Natural killer cell treated with Interleukin-12 subunit alpha and Interleukin-12 subunit beta and Interleukin-15 and Interleukin-18, amount 100 ng/mL, for 72 hours (primary cell): ENCODE data around the gene SRCIN1. TPM values are rescaled to one million over a fixed set of nuclear protein-coding genes. Genes with fewer than 3 reads are reported as not detected.
A peak's percentile ranks its signal among the peaks of the same experiment; 100 is the strongest.

Experiments
- ATAC-seq, 2 donors: fragments of 150-1000 bp; cut with Tn5 transposase in 1 of 2; sonication (Bioruptor Pico), chemical (Tn5 transposase) in 1 of 2; 2 replicates each; pipeline ENCODE4 v1.10.0; 2021
- DNase-seq: peaks from one replicate; pipeline ENCODE4 v3.0.0; 2022; ENCODE audit warnings: low spot score
- H3K27ac Mint-ChIP-seq, 2 donors: 1 replicate in 1 of 2; 2 replicates in 1 of 2; pipeline ENCODE4 v1.8.0; 2022; ENCODE audit warnings: mixed read lengths in 2 of 2, mild to moderate bottlenecking in 1 of 2, moderate library complexity in 1 of 2
- H3K27me3 Mint-ChIP-seq, 2 donors: 1 replicate in 1 of 2; 2 replicates in 1 of 2; pipeline ENCODE4 v1.8.0; 2022; ENCODE audit warnings: mixed read lengths in 2 of 2
- H3K36me3 Mint-ChIP-seq: one replicate; pipeline ENCODE4 v1.8.0; 2022; ENCODE audit warnings: mixed read lengths
- H3K4me1 Mint-ChIP-seq, 2 donors: 1 replicate in 1 of 2; 2 replicates in 1 of 2; pipeline ENCODE4 v1.8.0; 2022; ENCODE audit warnings: low read depth in 2 of 2, mixed read lengths in 2 of 2, mild to moderate bottlenecking in 1 of 2
- H3K4me3 Mint-ChIP-seq: one replicate; pipeline ENCODE4 v1.8.0; 2022; ENCODE audit warnings: mixed read lengths
- H3K9me3 Mint-ChIP-seq: 2 replicates; pipeline ENCODE4 v1.8.0; 2022; ENCODE audit warnings: mixed read lengths
- total RNA-seq, 2 donors: library from RNA; stranded (reverse); gene quantifications; one replicate each; pipeline ENCODE4 v1.2.3, GENCODE V29; 2022

The SRCIN1 gene
- total RNA-seq, 2 donors from 2014 or later = 0.05 to 0.28 TPM

DNA sequence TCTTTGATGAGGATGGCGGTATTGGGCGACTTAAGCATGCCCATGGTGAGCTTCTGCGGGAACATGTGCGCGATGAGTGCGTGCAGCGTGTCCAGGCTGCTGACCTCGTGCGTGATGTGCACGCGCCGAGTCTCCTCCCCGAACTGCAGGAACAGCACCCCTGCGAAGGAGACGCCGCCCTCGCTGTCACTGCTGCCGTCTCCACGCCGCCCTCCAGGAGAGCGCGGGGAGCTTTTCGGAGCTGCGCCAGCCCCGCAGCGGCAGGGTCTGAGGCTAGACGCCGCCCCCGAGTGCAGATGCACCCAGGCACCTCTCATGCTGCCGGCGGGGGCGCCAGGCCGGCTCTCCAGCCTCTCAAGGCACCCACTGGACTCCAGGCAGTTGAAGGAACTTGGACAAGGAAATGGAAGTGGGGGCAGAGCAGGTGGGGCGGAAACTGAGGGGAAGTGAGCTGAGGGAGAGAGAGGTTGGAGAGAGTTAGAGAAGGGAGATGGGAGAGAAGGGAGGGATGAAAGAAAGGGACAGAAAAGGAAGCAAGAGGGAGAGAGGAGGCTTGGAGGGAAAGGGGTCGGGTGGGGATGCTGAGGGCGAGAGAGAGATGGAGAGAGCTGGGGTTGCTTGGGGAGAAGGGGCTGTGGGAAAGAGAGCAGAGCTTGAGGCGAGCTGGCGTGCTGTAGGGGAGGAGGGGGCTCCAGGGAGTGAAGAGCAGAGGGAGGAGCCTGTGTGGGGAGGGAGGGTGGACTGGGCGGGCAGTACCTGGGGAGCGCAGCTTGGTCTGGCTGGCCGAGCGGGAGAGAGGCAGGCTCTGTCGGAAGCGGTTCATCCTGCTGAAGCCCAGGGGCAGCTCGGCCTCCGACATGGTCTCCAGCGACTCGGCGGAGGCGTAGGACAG is 42.1 kb downstream of the SRCIN1 start:
- Mint-ChIP-seq H3K9me3 (no peaks in the 10 kb centered on the region), H3K27me3 (peaks cover 59 to 72% of the 10 kb centered on the region in 2 donors), H3K27ac (no peak overlapping the region), H3K4me3 (no peak overlapping the region), H3K36me3 (no peaks in the 10 kb centered on the region), H3K4me1 (peaks cover 19 to 25% of the 10 kb centered on the region in 2 donors)
- ATAC-seq (no peak), DNase-seq (no peak)

- H3K4me1 Mint-ChIP-seq = peaks cover 24 to 30% of the 10 kb centered on the region in 2 donors
- no peaks in the 10 kb centered on the region for H3K9me3 Mint-ChIP-seq
- no peak overlapping the region for H3K4me3 Mint-ChIP-seq
- H3K27ac Mint-ChIP-seq = no peak overlapping the region
- no peaks in the 10 kb centered on the region for H3K36me3 Mint-ChIP-seq
- peaks cover 53 to 65% of the 10 kb centered on the region in 2 donors for H3K27me3 Mint-ChIP-seq
- no peak for ATAC-seq
- no peak for DNase-seq
These were observed 42.8 kb downstream of the SRCIN1 start for GRCh38 chr17:38562903-38563302.

DNA sequence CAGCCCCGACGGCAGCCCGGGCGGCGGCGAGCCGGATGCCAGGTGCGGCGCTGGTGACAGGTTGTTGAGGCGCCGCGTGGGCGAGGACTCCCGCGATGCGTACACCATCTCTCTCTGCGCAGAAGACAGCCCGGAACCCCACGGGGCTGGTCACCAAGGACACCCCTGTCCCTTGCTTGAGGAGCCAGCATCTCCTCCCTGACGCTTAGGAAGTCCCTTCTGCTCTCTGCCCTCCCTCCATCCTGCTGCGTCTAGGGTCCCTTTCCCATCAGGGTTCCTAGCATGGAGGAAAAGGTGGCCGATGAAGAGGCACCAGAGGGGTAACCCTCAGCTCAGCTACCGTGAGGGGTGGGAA is 43.6 kb downstream of the SRCIN1 start:
- DNase-seq (no peak), ATAC-seq (no peak)
- Mint-ChIP-seq H3K4me1 (peaks cover 24 to 33% of the 10 kb centered on the region in 2 donors), H3K36me3 (no peaks in the 10 kb centered on the region), H3K4me3 (no peak overlapping the region), H3K27me3 (peaks cover 48 to 60% of the 10 kb centered on the region in 2 donors), H3K27ac (no peak overlapping the region), H3K9me3 (no peaks in the 10 kb centered on the region)

DNA sequence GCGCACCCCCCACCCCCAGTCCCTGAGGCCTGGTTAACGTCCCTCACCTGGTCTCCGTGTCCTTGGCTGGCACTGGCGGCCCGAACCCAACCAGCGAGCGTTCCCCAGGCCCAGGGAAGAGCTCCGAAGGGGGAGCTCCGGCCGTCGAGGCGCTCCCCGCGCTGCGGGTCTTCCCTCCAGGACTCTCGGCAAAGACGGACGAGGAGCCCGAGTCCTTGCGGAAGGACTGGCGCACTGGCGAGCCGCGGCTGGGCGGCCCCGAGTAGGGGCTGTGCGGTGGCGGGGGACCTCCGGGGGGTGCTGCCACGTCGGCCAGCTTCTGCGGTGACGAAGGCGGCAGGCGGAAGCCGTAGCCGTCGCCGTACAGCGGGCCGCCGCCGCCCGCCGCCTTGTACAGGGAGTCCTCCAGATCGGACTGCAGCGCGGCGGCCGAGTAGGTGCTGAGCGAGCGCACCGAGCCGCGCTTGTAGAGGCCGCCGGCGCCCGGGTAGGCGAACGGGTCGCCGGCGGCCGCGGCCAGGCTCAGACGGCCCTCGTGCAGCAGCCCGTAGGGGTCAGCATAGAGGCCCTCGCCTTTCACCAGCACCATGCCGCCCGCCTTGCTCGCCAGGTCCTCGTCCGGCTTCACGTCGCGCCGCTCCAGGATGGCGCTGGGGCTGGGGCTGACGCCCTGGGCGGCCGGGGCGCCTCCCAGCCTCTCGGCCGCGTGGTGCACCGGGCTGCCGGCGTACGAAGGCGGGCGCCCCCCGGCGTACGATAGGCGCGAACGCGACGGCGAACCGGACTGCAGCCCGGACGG is 44.1 kb downstream of the SRCIN1 start:
- no peak for ATAC-seq
- peaks cover 19 to 33% of the 10 kb centered on the region in 2 donors for H3K4me1 Mint-ChIP-seq
- peaks cover 42 to 54% of the 10 kb centered on the region in 2 donors for H3K27me3 Mint-ChIP-seq
- no peak for DNase-seq
- no peaks in the 10 kb centered on the region for H3K9me3 Mint-ChIP-seq
- H3K27ac Mint-ChIP-seq = no peak overlapping the region
- no peaks in the 10 kb centered on the region for H3K36me3 Mint-ChIP-seq
- no peak overlapping the region for H3K4me3 Mint-ChIP-seq

DNA sequence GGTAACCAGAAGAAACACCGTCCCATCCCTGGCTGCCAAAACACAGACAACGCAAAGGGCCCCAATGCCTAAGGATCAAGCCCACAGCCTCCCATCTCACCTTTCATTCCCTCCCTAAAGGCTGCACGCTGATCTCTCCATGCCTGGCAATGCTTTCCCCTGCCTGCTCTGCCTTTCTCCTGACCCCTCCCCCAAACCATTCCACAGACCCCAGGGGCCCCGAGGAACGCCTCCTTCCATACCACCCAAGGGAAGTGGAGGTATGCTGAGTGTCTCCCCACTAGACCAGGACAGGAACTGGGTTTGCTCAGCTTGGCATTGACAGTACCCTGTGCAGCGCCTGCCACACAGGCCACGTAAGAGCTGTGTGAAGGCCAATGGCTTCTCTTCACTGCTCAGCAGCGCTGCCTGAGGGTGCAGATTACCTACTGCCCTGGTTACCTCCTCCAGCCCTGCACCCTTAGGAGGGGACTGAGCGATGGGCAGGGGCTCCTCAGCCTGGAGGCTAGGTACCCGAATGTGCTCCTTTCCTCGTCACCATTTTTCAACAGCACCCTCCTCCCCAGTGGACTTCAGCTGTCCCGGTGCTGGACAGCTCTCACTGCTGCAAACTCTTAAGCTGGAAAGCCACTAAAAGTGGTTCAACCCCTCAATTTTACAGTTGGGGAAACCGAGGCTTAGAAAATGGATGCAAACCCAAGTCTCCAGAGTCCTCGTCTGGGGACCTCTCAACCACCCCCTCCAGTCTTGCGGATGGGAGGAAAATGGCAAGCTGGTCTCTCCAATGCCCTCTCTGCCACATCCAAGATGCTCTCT is 45.0 kb downstream of the SRCIN1 start:
- Mint-ChIP-seq H3K27me3 (peaks cover 38 to 47% of the 10 kb centered on the region in 2 donors), H3K4me1 (peaks cover 19 to 33% of the 10 kb centered on the region in 2 donors), H3K36me3 (no peaks in the 10 kb centered on the region), H3K9me3 (no peaks in the 10 kb centered on the region), H3K4me3 (peak overlapping the region; percentile 49), H3K27ac (no peak overlapping the region)
- ATAC-seq (no peak), DNase-seq (no peak)

DNA sequence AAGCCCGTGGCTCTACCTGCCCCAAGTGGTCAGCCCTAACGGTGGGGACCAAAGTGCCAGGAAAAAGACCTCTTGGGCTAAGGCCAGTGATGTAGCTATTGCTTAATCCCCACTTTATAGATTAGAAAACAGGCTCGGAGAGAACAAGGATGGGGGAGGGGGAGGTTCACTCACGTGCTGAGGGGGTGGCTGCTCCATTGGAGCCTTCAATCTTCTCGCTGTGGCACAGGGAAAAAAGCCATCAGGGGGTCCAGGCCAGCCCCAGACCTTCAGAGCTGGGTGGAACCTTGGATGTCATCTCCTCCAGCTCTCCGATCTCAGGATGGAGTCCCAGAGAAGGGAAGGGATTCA is 45.9 kb downstream of the SRCIN1 start:
- ATAC-seq (no peak), DNase-seq (no peak)
- Mint-ChIP-seq H3K9me3 (no peaks in the 10 kb centered on the region), H3K27me3 (peaks cover 37 to 49% of the 10 kb centered on the region in 2 donors), H3K4me3 (no peak overlapping the region), H3K36me3 (no peaks in the 10 kb centered on the region), H3K4me1 (peaks cover 19 to 33% of the 10 kb centered on the region in 2 donors), H3K27ac (no peak overlapping the region)

DNA sequence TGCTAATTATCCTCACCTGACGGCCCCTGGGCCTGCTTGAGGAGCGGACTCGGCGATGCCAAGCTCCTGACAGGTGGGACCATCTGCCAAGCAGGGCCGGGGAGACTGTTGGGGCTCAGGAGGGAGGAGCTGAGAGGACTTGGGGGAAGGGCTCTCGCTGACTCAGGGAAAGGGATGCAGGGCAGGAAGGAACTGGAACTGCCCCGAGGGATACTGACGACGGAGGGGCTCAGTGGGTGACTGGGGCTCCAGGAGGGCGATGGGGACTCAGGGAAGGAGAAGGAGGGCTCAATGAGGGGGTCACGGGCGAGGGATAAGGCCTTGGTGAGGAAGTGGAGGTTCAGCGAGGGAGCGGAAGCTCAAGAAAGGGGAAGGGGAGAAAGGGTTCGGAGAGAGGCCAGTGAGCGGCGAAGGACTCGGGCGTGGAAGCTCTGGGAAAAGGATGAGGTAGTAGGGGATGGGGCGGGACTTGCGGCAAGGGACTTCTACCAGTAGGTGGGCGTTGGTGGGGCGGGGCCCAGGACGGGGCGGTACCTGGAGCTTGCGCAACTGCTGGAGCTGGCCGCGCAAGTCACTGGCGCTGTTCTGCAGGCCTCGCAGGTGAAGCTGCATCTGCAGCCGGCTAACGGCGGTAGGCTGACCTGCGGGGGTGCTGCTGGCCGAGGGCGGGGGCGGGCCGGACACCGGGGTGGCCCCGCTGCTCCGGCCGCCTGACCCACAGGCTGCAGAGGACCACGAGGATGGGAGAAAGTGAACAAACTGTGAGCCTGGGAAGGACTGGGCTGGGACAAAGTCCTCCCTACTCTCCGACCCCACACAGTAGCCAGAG is 46.5 kb downstream of the SRCIN1 start:
- peak; percentile 77 to 85 for ATAC-seq
- DNase-seq = peak; percentile 91
- H3K4me3 Mint-ChIP-seq = peak overlapping the region; percentile 92
- peaks cover 19 to 31% of the 10 kb centered on the region in 2 donors for H3K4me1 Mint-ChIP-seq
- H3K27ac Mint-ChIP-seq = peak overlapping the region; percentile 31 to 82
- no peaks in the 10 kb centered on the region for H3K36me3 Mint-ChIP-seq
- H3K27me3 Mint-ChIP-seq = peaks cover 38 to 50% of the 10 kb centered on the region in 2 donors
- H3K9me3 Mint-ChIP-seq = no peaks in the 10 kb centered on the region

- Mint-ChIP-seq H3K36me3 (no peaks in the 10 kb centered on the region), H3K4me1 (peaks cover 19 to 28% of the 10 kb centered on the region in 2 donors), H3K4me3 (peak overlapping the region; percentile 92), H3K9me3 (no peaks in the 10 kb centered on the region), H3K27ac (peak overlapping the region; percentile 31 to 82), H3K27me3 (peaks cover 35 to 45% of the 10 kb centered on the region in 2 donors)
- no peak for DNase-seq
- ATAC-seq = peak in 1 of 2 donors; percentile 2
These were observed 47.1 kb downstream of the SRCIN1 start for GRCh38 chr17:38558728-38559050.

DNA sequence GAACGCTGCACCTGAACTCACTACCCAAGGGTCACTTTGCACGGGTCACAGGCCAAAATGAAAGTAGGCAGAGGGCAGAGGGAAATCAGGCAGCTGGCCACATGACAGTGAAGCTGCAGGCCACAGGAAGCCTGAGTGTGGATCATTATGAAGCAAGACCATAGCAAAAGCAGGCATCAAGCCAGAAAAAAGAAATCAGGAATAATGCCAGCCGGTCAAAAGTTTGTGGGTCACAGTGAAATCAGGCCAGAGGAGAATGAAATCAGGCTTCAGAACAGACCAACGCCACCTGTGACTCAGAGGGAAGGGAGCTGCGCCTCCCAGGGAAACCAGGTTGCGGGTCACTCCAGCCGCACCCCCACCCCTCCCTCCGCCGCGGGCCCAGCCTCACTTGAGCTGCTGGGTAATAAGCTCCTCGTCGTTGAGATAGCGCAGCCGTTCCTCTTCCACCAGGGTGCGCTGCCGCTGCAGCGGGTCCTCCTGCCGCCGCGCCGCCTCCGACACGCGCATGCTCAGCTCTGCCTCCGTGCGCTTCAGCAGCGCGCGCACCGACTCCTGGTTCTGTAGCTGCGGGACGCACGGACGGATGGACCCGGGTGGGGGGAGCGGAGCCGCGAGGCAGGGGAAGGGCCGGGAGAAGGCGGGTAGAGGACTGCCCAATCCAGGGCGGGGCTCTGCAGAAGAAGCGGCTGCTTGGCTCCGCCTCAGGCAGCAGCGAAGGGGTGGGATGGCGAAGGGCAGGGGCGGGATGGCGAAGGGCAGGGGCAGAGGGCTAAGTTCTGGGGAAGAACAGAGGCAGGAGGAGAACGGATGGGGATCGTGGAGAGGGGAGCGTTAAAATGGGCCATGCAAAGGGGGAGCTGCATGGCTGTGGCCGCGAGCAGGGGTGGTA is 47.7 kb downstream of the SRCIN1 start:
- ATAC-seq = peak; percentile 86 to 88
- Mint-ChIP-seq H3K4me1 (peaks cover 19 to 26% of the 10 kb centered on the region in 2 donors), H3K27ac (peak overlapping the region in 1 of 2 donors; percentile 82)

DNA sequence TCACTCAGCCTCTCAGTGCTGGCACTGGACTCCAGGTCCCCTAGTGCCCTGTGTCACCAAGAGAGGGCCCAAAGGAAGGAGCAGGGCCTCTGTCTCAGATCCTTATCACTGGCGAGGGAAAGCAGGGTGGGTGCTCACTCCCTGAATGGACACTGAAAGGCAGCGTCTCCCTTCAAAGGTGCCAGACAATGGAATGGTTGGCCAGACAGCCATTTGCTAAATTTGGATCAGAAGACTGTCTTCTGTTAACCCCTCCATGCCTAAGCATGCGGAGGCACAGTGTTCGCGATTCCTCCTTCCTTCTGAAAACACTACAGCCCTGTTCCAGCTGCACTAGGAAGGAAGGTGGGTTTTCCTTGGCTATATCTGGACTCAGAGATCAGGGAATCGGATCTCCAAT is 48.4 kb downstream of the SRCIN1 start:
- DNase-seq (no peak), ATAC-seq (no peak)
- Mint-ChIP-seq H3K27me3 (peaks cover 26 to 35% of the 10 kb centered on the region in 2 donors), H3K27ac (no peak overlapping the region), H3K9me3 (no peaks in the 10 kb centered on the region), H3K36me3 (no peaks in the 10 kb centered on the region), H3K4me1 (peaks cover 19 to 24% of the 10 kb centered on the region in 2 donors), H3K4me3 (peak overlapping the region; percentile 92)

More for the DNA sequence above, 47.7 kb downstream of the SRCIN1 start:
- peak; percentile 93 for DNase-seq
- H3K9me3 Mint-ChIP-seq = no peaks in the 10 kb centered on the region
- peaks cover 30 to 40% of the 10 kb centered on the region in 2 donors for H3K27me3 Mint-ChIP-seq
- H3K36me3 Mint-ChIP-seq = no peaks in the 10 kb centered on the region
- peak overlapping the region; percentile 92 for H3K4me3 Mint-ChIP-seq

- H3K36me3 Mint-ChIP-seq = no peaks in the 10 kb centered on the region
- H3K9me3 Mint-ChIP-seq = no peaks in the 10 kb centered on the region
- H3K4me3 Mint-ChIP-seq = no peak overlapping the region
- ATAC-seq = no peak
- H3K4me1 Mint-ChIP-seq = peaks cover 19 to 21% of the 10 kb centered on the region in 2 donors
- H3K27me3 Mint-ChIP-seq = peaks cover 23 to 33% of the 10 kb centered on the region in 2 donors
- no peak overlapping the region for H3K27ac Mint-ChIP-seq
- DNase-seq = no peak
These were observed 49.5 kb downstream of the SRCIN1 start for GRCh38 chr17:38556239-38556638.
